HG03196 (cell line): ENCODE results near the gene GRID1.
"Not testable (repeated sequence)": the region's sequence is repeated elsewhere in the genome, so short reads cannot be mapped to it uniquely, and the experiment has no call there.

Source experiments
- ATAC-seq: cut with Tn5 transposase; IDR thresholded peaks from one replicate; pipeline ENCODE4 v1.9.1; 2021; ENCODE audit not compliant: unreplicated experiment

GRID1 gene

GRCh38 chr10:86176850-86177536, 189.6 kb downstream of the GRID1 start:
- no peak for ATAC-seq

- ATAC-seq: not testable (repeated sequence)
Observed at GRCh38 chr10:86175476-86175875, 191.1 kb downstream of the GRID1 start.

GRCh38 chr10:86172301-86172700, 194.3 kb downstream of the GRID1 start:
- ATAC-seq: no peak

GRCh38 chr10:86170255-86171108, 196.1 kb downstream of the GRID1 start:
- ATAC-seq: no peak

- no peak for ATAC-seq
Observed at GRCh38 chr10:86169506-86170254, 196.9 kb downstream of the GRID1 start.

GRCh38 chr10:86169066-86169465, 197.5 kb downstream of the GRID1 start:
- no peak for ATAC-seq

- ATAC-seq: no peak
Observed at GRCh38 chr10:86168256-86168655, 198.3 kb downstream of the GRID1 start.

- ATAC-seq: no peak
Observed at GRCh38 chr10:86167762-86168128, 198.8 kb downstream of the GRID1 start.

GRCh38 chr10:86167121-86167761, 199.4 kb downstream of the GRID1 start:
- no peak for ATAC-seq

GRCh38 chr10:86165666-86166065, 200.9 kb downstream of the GRID1 start:
- ATAC-seq: no peak

GRCh38 chr10:86164960-86165630, 201.5 kb downstream of the GRID1 start:
- ATAC-seq: no peak

- no peak for ATAC-seq
Observed at GRCh38 chr10:86164174-86164774, 202.3 kb downstream of the GRID1 start.

- ATAC-seq: no peak
Observed at GRCh38 chr10:86163522-86164173, 202.9 kb downstream of the GRID1 start.

GRCh38 chr10:86162696-86163400, 203.7 kb downstream of the GRID1 start:
- ATAC-seq: no peak

- no peak for ATAC-seq
Observed at GRCh38 chr10:86162036-86162435, 204.6 kb downstream of the GRID1 start.

- no peak for ATAC-seq
Observed at GRCh38 chr10:86160890-86161585, 205.6 kb downstream of the GRID1 start.

GRCh38 chr10:86159797-86160196, 206.8 kb downstream of the GRID1 start:
- no peak for ATAC-seq
